K562 (cell line): Measurements from ENCODE around the gene KPNA4. TPM values are rescaled to one million over a fixed set of nuclear protein-coding genes. Genes with fewer than 3 reads are reported as not detected.

Experiments used
- ATAC-seq: fragments of 200-7000 bp; cut with Tn5 transposase; 3 replicates; pipeline ENCODE4 v1.9.1; 2020; ENCODE audit warnings: moderate library complexity
- BruUV-seq: library from RNA; stranded (reverse); fragments of 400-500 nt; replicated peaks from 2 replicates; lab custom pipeline; 2021; lab: Mats Ljungman, UMichigan
- CTCF ChIA-PET: fragments of 300-600 bp; formaldehyde crosslinking; extraction: SDS; loops from one replicate; lab custom pipeline; 2021; ENCODE audit warnings: low intra/inter-chr PET ratio; lab: Yijun Ruan, JAX
- POLR2A ChIA-PET: fragments of 300-600, 350-650 bp; sonication (Branson Sonifier 250); formaldehyde crosslinking; extraction: SDS; loops from one replicate; lab custom pipeline; 2021; ENCODE audit warnings: antibody characterized with exemption, inconsistent platforms; lab: Yijun Ruan, JAX
- DNase-seq, 4 experiments: peaks; one replicate each; pipeline versions ENCODE4 v3.0.0 to v3.0.0-alpha.2; 2011 to 2018; ENCODE audit warnings: low spot score in 3 of 4, mixed read lengths in 3 of 4; ENCODE audit errors: extremely low read depth in 1 of 4
- FAIRE-seq: peaks from 2 replicates; lab custom pipeline; 2011; peaks lifted over from hg19 to GRCh38; lab: Jason Lieb, UNC
- H2AFZ ChIP-seq: 2 replicates; pipeline ENCODE4 v1.6.0; 2011; ENCODE audit warnings: low read depth, low read length, control low read depth, inconsistent platforms
- H3K27ac ChIP-seq: fragments of 200-600 bp; 3 replicates; pipeline ENCODE4 v1.8.0; 2011; ENCODE audit warnings: low read depth, mild to moderate bottlenecking, control low read depth, inconsistent platforms, low read length, moderate library complexity, mixed read lengths; ENCODE audit errors: extremely low read depth
- H3K27me3 ChIP-seq, 2 experiments: fragments of 300-600 bp in 1 of 2; 2 replicates in 1 of 2; 3 replicates in 1 of 2; pipeline versions ENCODE4 v1.6.0 to v1.8.0; 2011; ENCODE audit warnings: inconsistent platforms in 2 of 2, low read length in 2 of 2, mild to moderate bottlenecking in 1 of 2, mixed read lengths in 1 of 2, moderate library complexity in 1 of 2; ENCODE audit not compliant: control insufficient read depth in 2 of 2, insufficient read depth in 2 of 2
- H3K36me3 ChIP-seq: fragments of 300-600 bp; 3 replicates; pipeline ENCODE4 v1.8.0; 2011; ENCODE audit warnings: mild to moderate bottlenecking, low read length, inconsistent platforms; ENCODE audit not compliant: control insufficient read depth, insufficient read depth
- H3K4me1 ChIP-seq, 2 experiments: fragments of 200-600 bp in 1 of 2; replicated peaks in 1 of 2; 2 replicates in 1 of 2; 3 replicates in 1 of 2; pipeline versions ENCODE4 v1.5.1 to v1.8.0; 2011; ENCODE audit warnings: inconsistent platforms in 2 of 2, low read length in 2 of 2, mild to moderate bottlenecking in 1 of 2, mixed read lengths in 1 of 2, moderate library complexity in 1 of 2; ENCODE audit not compliant: control insufficient read depth in 2 of 2, insufficient read depth in 2 of 2
- H3K4me2 ChIP-seq: 2 replicates; pipeline ENCODE4 v1.6.1; 2011; ENCODE audit warnings: low read length, control low read depth, inconsistent platforms, mixed read lengths; ENCODE audit not compliant: insufficient read depth
- H3K4me3 ChIP-seq: fragments of 200-600 bp; sonication (generic), shearing (Covaris generic); 2 replicates; pipeline ENCODE4 v1.5.1; 2016; ENCODE audit warnings: control low read depth, inconsistent platforms
- H3K79me2 ChIP-seq: fragments of 200-600 bp; 3 replicates; pipeline ENCODE4 v1.8.0; 2011; ENCODE audit warnings: low read length, inconsistent platforms; ENCODE audit not compliant: control insufficient read depth, insufficient read depth
- H3K9ac ChIP-seq, 2 experiments: 2 replicates each; pipeline versions ENCODE4 v1.6.0 to v1.6.1; 2011; ENCODE audit warnings: low read depth in 2 of 2, low read length in 2 of 2, control low read depth in 1 of 2, inconsistent platforms in 1 of 2, mild to moderate bottlenecking in 1 of 2, mixed read lengths in 1 of 2; ENCODE audit not compliant: insufficient read depth in 1 of 2
- H3K9me1 ChIP-seq: one replicate; pipeline ENCODE4 v1.6.0; 2011; ENCODE audit warnings: inconsistent platforms, mild to moderate bottlenecking, low read length, moderate library complexity; ENCODE audit not compliant: control insufficient read depth, insufficient read depth
- H3K9me3 ChIP-seq: replicated peaks from 2 replicates; pipeline ENCODE4 v1.5.1; 2011; ENCODE audit warnings: low read depth, low read length, inconsistent platforms; ENCODE audit not compliant: control insufficient read depth, insufficient read depth
- H4K20me1 ChIP-seq: replicated peaks from 2 replicates; pipeline ENCODE4 v1.6.1; 2011; ENCODE audit warnings: low read length, inconsistent platforms, mixed read lengths; ENCODE audit not compliant: control insufficient read depth, insufficient read depth
- CHD1 ChIP-seq: fragments of 200-600 bp; sonication (generic); IDR thresholded peaks from one replicate; pipeline ENCODE4 v1.6.1; 2012; ENCODE audit warnings: mild to moderate bottlenecking, moderate library complexity, low read length, inconsistent platforms
- FOSL1 ChIP-seq: fragments of 200-800 bp; sonication (Bioruptor generic); conservative IDR thresholded peaks from 2 replicates; pipeline ENCODE4 v1.6.1; 2016; ENCODE audit warnings: missing genetic modification characterization, missing compliant biosample characterization
- HDAC1 ChIP-seq, 2 experiments: fragments of 450-650 bp; IDR thresholded peaks; 2 replicates each; pipeline ENCODE4 v1.6.1; 2016 to 2017; ENCODE audit warnings: inconsistent platforms in 1 of 2, mild to moderate bottlenecking in 1 of 2, moderate library complexity in 1 of 2
- KDM4B ChIP-seq, 2 experiments: fragments of 450-650 bp in 1 of 2; sonication (generic) in 1 of 2; IDR thresholded peaks; 2 replicates each; pipeline ENCODE4 v1.6.1; 2016 to 2017; ENCODE audit warnings: borderline replicate concordance in 2 of 2, antibody characterized with exemption in 1 of 2, low read depth in 1 of 2, mild to moderate bottlenecking in 1 of 2
- POLR2G ChIP-seq: fragments of 200-400 bp; formaldehyde crosslinking; IDR thresholded peaks from 2 replicates; pipeline ENCODE4 v1.6.1; 2017; ENCODE audit warnings: low read depth, mild to moderate bottlenecking, antibody characterized with exemption, low read length, moderate library complexity
- YBX1 ChIP-seq: fragments of 450-650 bp; IDR thresholded peaks from 2 replicates; pipeline ENCODE4 v1.7.1; 2016; ENCODE audit warnings: mild to moderate bottlenecking
- WGBS: fragments of 100-300 bp; shearing (Covaris generic); methylation state at CpG from one replicate; pipeline ENCODE4 v1.1.6; 2016; ENCODE audit warnings: low coverage, mixed read lengths; ENCODE audit not compliant: insufficient coverage; ENCODE audit errors: missing lambda C conversion rate; 5-methylcytosine and 5-hydroxymethylcytosine counted together
- in situ Hi-C: fragments of 300-500 bp; cut with MboI; formaldehyde crosslinking; loops from 4 replicates; pipeline ENCODE4 v1.15.0; 2018; ENCODE audit warnings: inconsistent platforms, mixed read lengths
- intact Hi-C: fragments of 100-400 bp; cut with micrococcal nuclease; formaldehyde crosslinking; loops from 2 replicates; pipeline ENCODE4 v1.14.2; 2022
- polyA plus RNA-seq, 8 experiments: library from polyadenylated mRNA; depleted of rRNA in 4 of 8; stranded (reverse) in 5 of 8; unstranded in 3 of 8; fragments of >200 nt; fragmentation: Nextera tagmentation in 2 of 8; fragmentation: Illumina TruSeq in 1 of 8; extraction: Ambion mirVana in 2 of 8; extraction: Trizol in 1 of 8; gene quantifications; 2 replicates each; pipeline versions ENCODE4 v1.2.1 to v1.2.3, GENCODE V29; 2011 to 2014; ENCODE audit warnings: inconsistent platforms in 1 of 8, missing spikeins in 1 of 8
- total RNA-seq, 7 experiments: library from RNA; depleted of rRNA in 6 of 7; stranded (reverse); fragments of >200 nt in 6 of 7; fragmentation: Illumina TruSeq in 2 of 7; extraction: Trizol in 2 of 7; gene quantifications; 2 replicates each; pipeline versions ENCODE4 v1.2.1 to v1.2.3, GENCODE V29; 2011 to 2021; ENCODE audit warnings: low replicate concordance in 1 of 7
- TF ChIP-seq, protein P1 (sequence below): fragments of 450-650 bp; formaldehyde crosslinking; IDR thresholded peaks from 2 replicates; pipeline ENCODE4 v1.4.0; 2020; ENCODE audit warnings: mild to moderate bottlenecking, moderate library complexity

KPNA4 gene
- total and polyA plus RNA-seq, 9 of the 15 experiments (the other 6 are each of a cell fraction or from before 2014, with no cell fraction given): 13.9 to 66.6 (median 34.5) TPM

DNA sequence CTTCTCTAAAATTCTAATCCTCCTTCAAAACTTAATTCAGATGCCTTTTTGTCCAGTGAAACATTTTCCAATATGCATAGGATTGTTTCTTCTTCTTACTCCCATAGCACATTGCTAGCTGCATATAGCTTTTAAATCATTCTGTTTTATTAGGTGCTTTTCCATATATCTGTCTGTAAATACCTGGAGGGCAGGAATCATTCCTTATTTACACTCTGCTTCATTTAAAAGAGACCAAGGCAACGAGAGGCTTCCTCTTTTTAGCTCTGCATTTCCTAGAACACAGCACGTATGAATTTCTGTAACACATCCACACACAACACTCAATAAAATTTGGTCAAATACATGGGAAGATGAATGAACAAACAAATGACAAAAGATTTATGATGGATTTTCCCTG lies 43.5 kb upstream of the KPNA4 start (continued):
- TF ChIP-seq, protein P1, sequence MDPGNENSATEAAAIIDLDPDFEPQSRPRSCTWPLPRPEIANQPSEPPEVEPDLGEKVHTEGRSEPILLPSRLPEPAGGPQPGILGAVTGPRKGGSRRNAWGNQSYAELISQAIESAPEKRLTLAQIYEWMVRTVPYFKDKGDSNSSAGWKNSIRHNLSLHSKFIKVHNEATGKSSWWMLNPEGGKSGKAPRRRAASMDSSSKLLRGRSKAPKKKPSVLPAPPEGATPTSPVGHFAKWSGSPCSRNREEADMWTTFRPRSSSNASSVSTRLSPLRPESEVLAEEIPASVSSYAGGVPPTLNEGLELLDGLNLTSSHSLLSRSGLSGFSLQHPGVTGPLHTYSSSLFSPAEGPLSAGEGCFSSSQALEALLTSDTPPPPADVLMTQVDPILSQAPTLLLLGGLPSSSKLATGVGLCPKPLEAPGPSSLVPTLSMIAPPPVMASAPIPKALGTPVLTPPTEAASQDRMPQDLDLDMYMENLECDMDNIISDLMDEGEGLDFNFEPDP (CRISPR knock-in tag): no peak
- TF ChIP-seq FOSL1 (tag): no peak

DNA sequence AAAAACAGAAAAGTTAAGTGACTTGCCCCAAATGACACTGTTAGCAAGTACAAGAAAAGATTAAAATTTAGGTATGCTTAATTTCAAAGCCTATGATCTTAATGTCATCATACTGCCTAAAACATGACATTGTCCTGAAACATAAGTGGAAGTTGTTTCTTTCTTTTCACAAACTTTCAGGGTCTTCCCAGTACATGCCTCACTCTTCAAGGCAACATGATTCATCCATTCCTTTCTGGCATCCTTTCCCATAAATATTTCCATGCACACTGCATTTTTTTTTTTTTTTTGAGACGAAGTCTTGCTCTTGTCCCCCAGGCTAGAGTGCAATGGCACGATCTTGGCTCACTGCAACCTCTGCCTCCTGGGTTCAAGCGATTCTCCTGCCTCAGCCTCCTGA lies 42.5 kb upstream of the KPNA4 start:
- in situ Hi-C loops (no loop called here), intact Hi-C loops (no loop called here)
- no peak overlapping the region for H3K27ac ChIP-seq
- no peaks in the 10 kb centered on the region for H3K36me3 ChIP-seq
- no peaks in the 10 kb centered on the region for H3K9me3 ChIP-seq
- FAIRE-seq: no peak
- DNase-seq: no peak
- TF ChIP-seq POLR2G (no peak), HDAC1 (IDR thresholded peaks at IDR 0.05) (no peak), KDM4B (IDR thresholded peaks at IDR 0.05; ENCODE audit: borderline replicate concordance in 2 of 2, low read depth in 1 of 2) (no peak), YBX1 (no peak), CHD1 (no peak)
- TF ChIP-seq, all 486 proteins: peak for 0
- H3K4me3 ChIP-seq: no peak overlapping the region
- no peaks in the 10 kb centered on the region for H3K9me1 ChIP-seq
- H3K79me2 ChIP-seq: no peaks in the 10 kb centered on the region
- H3K4me2 ChIP-seq: no peak overlapping the region
- H3K4me1 ChIP-seq: no peaks in the 10 kb centered on the region
- no peak overlapping the region for H2AFZ ChIP-seq
- no peak for ATAC-seq
- CTCF ChIA-PET: no interaction called here
- H3K9ac ChIP-seq: no peak overlapping the region
- BruUV-seq: no TSS peak
- H3K27me3 ChIP-seq: no peaks in the 10 kb centered on the region; a peak in 2 of 5 replicates
- POLR2A ChIA-PET: no interaction called here
- WGBS: no CpG with 5 or more reads among the region's 3 CpGs
- H4K20me1 ChIP-seq: no peaks in the 10 kb centered on the region
